HepG2 (cell line): ENCODE results near the gene ATL2. TPM values are rescaled to one million over a fixed set of nuclear protein-coding genes. Genes with fewer than 3 reads are reported as not detected.

Experiments
- CCDC6 ChIP-seq: sonication (generic); formaldehyde crosslinking; IDR thresholded peaks from 2 replicates; pipeline ENCODE4 v1.8.1; 2022; ENCODE audit warnings: mild to moderate bottlenecking, missing genetic modification reagents, moderate library complexity
- HNF1B ChIP-seq: sonication (generic); formaldehyde crosslinking; IDR thresholded peaks from 2 replicates; pipeline ENCODE4 v1.5.1; 2020; ENCODE audit warnings: mild to moderate bottlenecking, moderate library complexity, missing genetic modification reagents
- HNRNPLL ChIP-seq: fragments of 200-400 bp; formaldehyde crosslinking; IDR thresholded peaks from 2 replicates; pipeline ENCODE4 v1.6.1; 2017; ENCODE audit warnings: mild to moderate bottlenecking, low read depth, low read length; ENCODE audit not compliant: poor library complexity, severe bottlenecking
- KLF12 ChIP-seq: sonication (generic); formaldehyde crosslinking; IDR thresholded peaks from 2 replicates; pipeline ENCODE4 v1.4.0; 2020; ENCODE audit warnings: missing genetic modification reagents, borderline replicate concordance
- NCOR1 ChIP-seq: fragments of 200-600 bp; sonication (generic); IDR thresholded peaks from 2 replicates; pipeline ENCODE4 v1.7.0; 2017; ENCODE audit warnings: antibody characterized with exemption, low read length, borderline replicate concordance
- NFE2L2 ChIP-seq: fragments of 150-350 bp; IDR thresholded peaks from 2 replicates; pipeline ENCODE4 v1.6.1; 2014; ENCODE audit warnings: low read length
- ONECUT2 ChIP-seq: sonication (generic); formaldehyde crosslinking; IDR thresholded peaks from 2 replicates; pipeline ENCODE4 v1.4.0; 2020; ENCODE audit warnings: missing genetic modification reagents
- SKIL ChIP-seq: sonication (generic); formaldehyde crosslinking; IDR thresholded peaks from 2 replicates; pipeline ENCODE4 v1.8.0; 2022; ENCODE audit warnings: missing genetic modification reagents, mild to moderate bottlenecking, moderate library complexity, borderline replicate concordance
- SOX5 ChIP-seq: IDR thresholded peaks from 2 replicates; pipeline ENCODE4 v1.6.1; 2016; ENCODE audit warnings: borderline replicate concordance
- TCF7 ChIP-seq: sonication (generic); IDR thresholded peaks from 2 replicates; pipeline ENCODE4 v1.6.1; 2016; ENCODE audit warnings: antibody characterized with exemption, low read depth
- TCF7L2 ChIP-seq: IDR thresholded peaks from 2 replicates; pipeline ENCODE4 v1.6.1; 2011; ENCODE audit warnings: mild to moderate bottlenecking, low read depth, low read length, moderate library complexity
- ZBTB40 ChIP-seq, 2 experiments: fragments of 450-650 bp in 1 of 2; sonication (generic) in 1 of 2; formaldehyde crosslinking in 1 of 2; IDR thresholded peaks; 2 replicates each; pipeline versions ENCODE4 v1.6.1 to v1.8.0; 2016 to 2022; ENCODE audit warnings: antibody characterized with exemption in 1 of 2, mild to moderate bottlenecking in 1 of 2, missing genetic modification reagents in 1 of 2
- ZBTB42 ChIP-seq: sonication (generic); formaldehyde crosslinking; IDR thresholded peaks from 2 replicates; pipeline ENCODE4 v1.5.0; 2020; ENCODE audit warnings: mild to moderate bottlenecking, missing genetic modification reagents
- ZNF629 ChIP-seq: sonication (generic); formaldehyde crosslinking; conservative IDR thresholded peaks from 2 replicates; pipeline ENCODE4 v1.5.0; 2020; ENCODE audit warnings: missing genetic modification reagents
- polyA plus RNA-seq, 8 experiments: library from polyadenylated mRNA; depleted of rRNA in 3 of 8; stranded (reverse) in 7 of 8; unstranded in 1 of 8; fragments of >200 nt; fragmentation: Illumina TruSeq in 4 of 8; extraction: Trizol in 4 of 8; gene quantifications; 2 replicates each; pipeline versions ENCODE4 v1.2.1 to v1.2.3, GENCODE V29; 2011 to 2016; ENCODE audit warnings: low read depth in 4 of 8, missing spikeins in 1 of 8, mixed read lengths in 1 of 8; ENCODE audit not compliant: insufficient read depth in 1 of 8
- total RNA-seq, 5 experiments: library from RNA; depleted of rRNA; stranded (reverse); fragments of >200 nt; fragmentation: Illumina TruSeq; extraction: Trizol; gene quantifications; 2 replicates each; pipeline ENCODE4 v1.2.3, GENCODE V29; 2016; ENCODE audit warnings: low read depth in 1 of 5

The ATL2 gene
- total and polyA plus RNA-seq, 2 of the 13 experiments (the other 11 are each of a cell fraction or from before 2014, with no cell fraction given): 56.5 to 119 TPM

DNA sequence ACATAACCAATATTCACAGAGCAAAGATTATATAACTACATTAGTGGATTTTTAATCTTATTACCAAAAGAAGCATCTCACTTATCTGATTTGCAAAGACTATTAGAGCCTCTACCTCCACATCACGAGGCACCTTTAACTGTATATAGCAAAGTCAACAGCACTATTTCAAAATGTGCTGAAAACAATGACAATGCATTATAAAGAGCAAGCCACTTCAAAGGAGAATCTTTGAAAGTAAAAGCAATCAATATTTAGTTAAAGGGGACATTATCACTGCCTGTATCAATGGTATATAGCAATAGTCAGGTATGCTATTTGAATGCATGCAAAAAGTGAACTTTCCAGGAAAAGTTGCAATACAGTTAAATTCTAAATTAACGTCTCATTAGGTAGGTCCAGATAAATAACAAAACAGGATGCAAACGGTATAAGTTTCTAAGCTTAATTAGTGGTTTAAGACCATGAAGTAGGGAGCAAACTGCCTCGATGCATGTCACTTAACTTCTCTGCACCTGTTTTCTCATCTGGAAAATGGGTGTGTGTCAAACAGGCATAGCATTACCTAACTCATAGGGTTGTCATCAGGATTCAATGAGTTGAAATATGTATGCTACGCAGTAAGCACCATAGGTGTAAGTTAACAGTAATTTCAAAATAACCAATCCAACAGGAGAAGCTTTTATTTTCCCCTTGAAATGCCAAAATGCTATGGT lies 31.6 kb downstream of the ATL2 start (continued):
- TF ChIP-seq ONECUT2: no peak
- peak; percentile 84; the same call in 1 of the 2 replicates for TF ChIP-seq SOX5 (CRISPR knock-in tag)
- no peak for TF ChIP-seq KLF12 (CRISPR knock-in tag)
- no peak for TF ChIP-seq HNF1B (CRISPR knock-in tag)
- TF ChIP-seq NFE2L2: peak; percentile 86
- no peak for TF ChIP-seq ZBTB40 (IDR thresholded peaks at IDR 0.05)
- no peak for TF ChIP-seq ZBTB40 (CRISPR knock-in tag; IDR thresholded peaks at IDR 0.05)
- no peak for TF ChIP-seq CCDC6 (CRISPR knock-in tag)
- no peak for TF ChIP-seq ZBTB42
- TF ChIP-seq TCF7: peak; percentile 68
- TF ChIP-seq HNRNPLL: no peak
- peak; percentile 74 for TF ChIP-seq TCF7L2
- peak; percentile 94 for TF ChIP-seq ZNF629 (CRISPR knock-in tag)
- peak; percentile 63; the same call in 1 of the 2 replicates for TF ChIP-seq NCOR1
- no peak for TF ChIP-seq SKIL (CRISPR knock-in tag)
